CD14-positive monocyte (primary cell): ENCODE results near the gene FXYD5. TPM values are rescaled to one million over a fixed set of nuclear protein-coding genes. Genes with fewer than 3 reads are reported as not detected.

Experiments
- DNase-seq, 3 donors: peaks; one replicate each; pipeline ENCODE4 v3.0.0-alpha.2; 2011 to 2022
- H2AFZ ChIP-seq: 2 replicates; pipeline ENCODE4 v1.6.0; 2012; ENCODE audit warnings: mild to moderate bottlenecking, low read depth, low read length, inconsistent platforms; ENCODE audit not compliant: insufficient read depth, poor library complexity, severe bottlenecking
- H3K27ac ChIP-seq, 2 donors: 1 replicate in 1 of 2; 2 replicates in 1 of 2; pipeline ENCODE4 v1.5.1; 2012 to 2013; ENCODE audit warnings: low read length in 2 of 2, control low read depth in 1 of 2, inconsistent platforms in 1 of 2, low read depth in 1 of 2, mild to moderate bottlenecking in 1 of 2
- H3K27me3 ChIP-seq, 2 donors: one replicate each; pipeline versions ENCODE4 v1.6.0 to v1.6.1; 2011 to 2013; ENCODE audit warnings: low read length in 2 of 2; ENCODE audit not compliant: control insufficient read depth in 2 of 2, insufficient read depth in 2 of 2
- H3K36me3 ChIP-seq, 2 donors: replicated peaks in 1 of 2; 1 replicate in 1 of 2; 2 replicates in 1 of 2; pipeline versions ENCODE4 v1.5.1 to v1.6.1; 2012 to 2013; ENCODE audit warnings: low read length in 2 of 2, control low read depth in 1 of 2, inconsistent platforms in 1 of 2, mild to moderate bottlenecking in 1 of 2; ENCODE audit not compliant: insufficient read depth in 2 of 2, control insufficient read depth in 1 of 2
- H3K4me1 ChIP-seq, 2 donors: 1 replicate in 1 of 2; 2 replicates in 1 of 2; pipeline versions ENCODE4 v1.5.1 to v1.6.1; 2012 to 2013; ENCODE audit warnings: low read length in 2 of 2, control low read depth in 1 of 2, inconsistent platforms in 1 of 2, mild to moderate bottlenecking in 1 of 2, moderate library complexity in 1 of 2; ENCODE audit not compliant: insufficient read depth in 2 of 2, control insufficient read depth in 1 of 2
- H3K4me2 ChIP-seq: replicated peaks from 2 replicates; pipeline ENCODE3; 2012; ENCODE audit warnings: low read length, moderate library complexity, mild to moderate bottlenecking; ENCODE audit not compliant: poor library complexity, severe bottlenecking; ENCODE audit errors: extremely low read depth
- H3K4me3 ChIP-seq, 3 experiments: fragments of 200-600 bp in 1 of 3; sonication (generic) in 1 of 3; replicated peaks in 1 of 3; 1 replicate in 2 of 3; 2 replicates in 1 of 3; pipeline ENCODE4 v1.5.1; 2011 to 2013; ENCODE audit warnings: low read length in 3 of 3, mild to moderate bottlenecking in 3 of 3, control low read depth in 2 of 3, low read depth in 2 of 3, inconsistent platforms in 1 of 3, moderate library complexity in 1 of 3
- H3K79me2 ChIP-seq: 2 replicates; pipeline ENCODE4 v1.6.0; 2012; ENCODE audit warnings: mild to moderate bottlenecking, control low read depth, inconsistent platforms, low read length, moderate library complexity; ENCODE audit not compliant: insufficient read depth
- H3K9ac ChIP-seq: 2 replicates; pipeline ENCODE4 v1.6.0; 2017; ENCODE audit warnings: low read length, mild to moderate bottlenecking; ENCODE audit not compliant: insufficient read depth, poor library complexity, severe bottlenecking
- H3K9me3 ChIP-seq, 2 donors: replicated peaks in 1 of 2; 1 replicate in 1 of 2; 2 replicates in 1 of 2; pipeline versions ENCODE4 v1.5.1 to v1.6.1; 2012 to 2013; ENCODE audit warnings: low read length in 2 of 2, control low read depth in 1 of 2; ENCODE audit not compliant: control insufficient read depth in 1 of 2, insufficient read depth in 1 of 2
- H4K20me1 ChIP-seq: 2 replicates; pipeline ENCODE4 v1.6.0; 2012; ENCODE audit warnings: mild to moderate bottlenecking, low read length, control low read depth, moderate library complexity; ENCODE audit not compliant: insufficient read depth
- H3K27ac Mint-ChIP-seq, 7 donors: one replicate each; pipeline ENCODE4 v1.8.0; 2020; ENCODE audit warnings: mild to moderate bottlenecking in 7 of 7, mixed read lengths in 7 of 7, moderate library complexity in 6 of 7, inconsistent platforms in 2 of 7
- H3K27me3 Mint-ChIP-seq, 3 donors: one replicate each; pipeline ENCODE4 v1.8.0; 2021 to 2022; ENCODE audit warnings: low read depth in 3 of 3, mild to moderate bottlenecking in 3 of 3, mixed read lengths in 3 of 3, moderate library complexity in 3 of 3, inconsistent platforms in 1 of 3
- H3K36me3 Mint-ChIP-seq, 2 donors: one replicate each; pipeline ENCODE4 v1.8.0; 2020; ENCODE audit warnings: mixed read lengths in 2 of 2, inconsistent platforms in 1 of 2, mild to moderate bottlenecking in 1 of 2
- H3K4me1 Mint-ChIP-seq: one replicate; pipeline ENCODE4 v1.8.0; 2020; ENCODE audit warnings: mild to moderate bottlenecking, mixed read lengths
- H3K4me3 Mint-ChIP-seq, 2 donors: one replicate each; pipeline ENCODE4 v1.8.0; 2020; ENCODE audit warnings: mild to moderate bottlenecking in 2 of 2, mixed read lengths in 2 of 2, moderate library complexity in 1 of 2
- H3K9me3 Mint-ChIP-seq, 7 donors: one replicate each; pipeline ENCODE4 v1.8.0; 2020 to 2022; ENCODE audit warnings: mixed read lengths in 7 of 7, mild to moderate bottlenecking in 6 of 7, moderate library complexity in 6 of 7, inconsistent platforms in 2 of 7
- CTCF ChIP-seq: fragments of 200-600 bp; IDR thresholded peaks from one replicate; pipeline ENCODE4 v1.8.0; 2022; ENCODE audit warnings: antibody characterized with exemption, mild to moderate bottlenecking
- WGBS: methylation state at CpG from one replicate; pipeline ENCODE4 v1.1.5; 2013; ENCODE audit warnings: missing lambda C conversion rate; ENCODE audit not compliant: insufficient coverage; 5-methylcytosine and 5-hydroxymethylcytosine counted together
- intact Hi-C, 2 donors: fragments of 100-400 bp; cut with micrococcal nuclease; formaldehyde crosslinking; loops; one replicate each; pipeline versions ENCODE4 v1.15.0 to v1.15.1; 2023
- polyA plus RNA-seq, 3 donors: library from polyadenylated mRNA; depleted of rRNA in 1 of 3; unstranded in 2 of 3; stranded (reverse) in 1 of 3; fragments of 300-500 nt in 2 of 3; fragments of >200 nt in 1 of 3; fragmentation: Illumina TruSeq in 2 of 3; gene quantifications; 1 replicate in 2 of 3; 2 replicates in 1 of 3; pipeline ENCODE4 v1.2.3, GENCODE V29; 2012 to 2021

The FXYD5 gene
- polyA plus RNA-seq, 3 donors, result 204 to 673 (median 312) TPM

- H3K27me3 ChIP-seq, result no peaks in the 10 kb centered on the region
- Mint-ChIP-seq H3K27me3 (peaks cover 0 to 5% (median 2%) of the 10 kb centered on the region in 3 donors), H3K4me1 (peaks cover 20% of the 10 kb centered on the region), H3K9me3 (peaks cover 0 to 13% (median 7%) of the 10 kb centered on the region in 7 donors), H3K27ac (no peak overlapping the region), H3K4me3 (no peak overlapping the region), H3K36me3 (no peaks in the 10 kb centered on the region)
- no peaks in the 10 kb centered on the region for H4K20me1 ChIP-seq
- DNase-seq, result no peak
- H3K4me3 ChIP-seq, result no peak overlapping the region
- no peak overlapping the region for H3K27ac ChIP-seq
- no peaks in the 10 kb centered on the region for H3K79me2 ChIP-seq
- no peak overlapping the region for H3K9ac ChIP-seq
- H3K36me3 ChIP-seq, result no peaks in the 10 kb centered on the region
- WGBS, result no CpG with 5 or more reads among the region's 1 CpG
- H2AFZ ChIP-seq, result no peak overlapping the region
- H3K9me3 ChIP-seq, result no peaks in the 10 kb centered on the region
- intact Hi-C loops, result no loop called here
- H3K4me2 ChIP-seq, result no peak overlapping the region
- peaks cover under 1 to 2% of the 10 kb centered on the region in 2 donors for H3K4me1 ChIP-seq
- no peak for TF ChIP-seq CTCF
These were observed 26.9 kb downstream of the FXYD5 start for GRCh38 chr19:35181387-35181786.

- Histone ChIP-seq H3K36me3 (no peaks in the 10 kb centered on the region), H2AFZ (no peak overlapping the region), H3K4me1 (no peaks in the 10 kb centered on the region), H3K79me2 (no peaks in the 10 kb centered on the region), H3K9ac (no peak overlapping the region), H3K27me3 (no peaks in the 10 kb centered on the region), H3K9me3 (no peaks in the 10 kb centered on the region), H4K20me1 (no peaks in the 10 kb centered on the region), H3K4me2 (no peak overlapping the region), H3K27ac (no peak overlapping the region), H3K4me3 (no peak overlapping the region)
- Mint-ChIP-seq H3K4me3 (no peak overlapping the region), H3K9me3 (peaks cover 0 to 13% (median 9%) of the 10 kb centered on the region in 7 donors), H3K27ac (no peak overlapping the region), H3K36me3 (no peaks in the 10 kb centered on the region), H3K27me3 (peaks cover 2 to 5% (median 5%) of the 10 kb centered on the region in 3 donors), H3K4me1 (peaks cover under 1% of the 10 kb centered on the region)
- TF ChIP-seq CTCF, result no peak
- intact Hi-C loops, result no loop called here
- DNase-seq, result no peak
- WGBS, result no CpG with 5 or more reads among the region's 1 CpG
These were observed 29.7 kb downstream of the FXYD5 start for GRCh38 chr19:35184267-35184666.
